K562 (cell line): ENCODE measurements around the gene SPTBN4. TPM values are rescaled to one million over a fixed set of nuclear protein-coding genes. Genes with fewer than 3 reads are reported as not detected.

Source experiments
- ARHGAP35 ChIP-seq: fragments of 450-650 bp; IDR thresholded peaks from 2 replicates; pipeline ENCODE4 v1.6.1; 2018; ENCODE audit not compliant: partially characterized antibody
- BHLHE40 ChIP-seq: IDR thresholded peaks from 2 replicates; pipeline ENCODE4 v1.6.1; 2011; ENCODE audit warnings: low read length, improper control_type of control experiment
- HMG20B ChIP-seq: fragments of 250-450 bp; sonication (Bioruptor Pico); IDR thresholded peaks from 2 replicates; pipeline ENCODE4 v1.5.0; 2021; ENCODE audit warnings: mild to moderate bottlenecking
- NR2C1 ChIP-seq, 2 experiments: fragments of 450-650 bp; IDR thresholded peaks; 2 replicates each; pipeline ENCODE4 v1.6.1; 2017; ENCODE audit warnings: mild to moderate bottlenecking in 2 of 2, antibody characterized with exemption in 1 of 2, inconsistent platforms in 1 of 2, missing compliant biosample characterization in 1 of 2, missing genetic modification characterization in 1 of 2
- RB1 ChIP-seq: fragments of 450-650 bp; IDR thresholded peaks from 2 replicates; pipeline ENCODE4 v1.6.1; 2017; ENCODE audit warnings: low read depth, mild to moderate bottlenecking
- RBM14 ChIP-seq: fragments of 200-400 bp; formaldehyde crosslinking; IDR thresholded peaks from 2 replicates; pipeline ENCODE4 v1.6.1; 2018; ENCODE audit warnings: low read depth, mild to moderate bottlenecking, low read length, moderate library complexity, borderline replicate concordance; ENCODE audit not compliant: insufficient read depth
- RBM22 ChIP-seq: fragments of 200-400 bp; formaldehyde crosslinking; IDR thresholded peaks from 2 replicates; pipeline ENCODE4 v1.6.1; 2018; ENCODE audit warnings: low read length, low read depth; ENCODE audit not compliant: poor library complexity, severe bottlenecking
- ZNF184 ChIP-seq: sonication (generic); formaldehyde crosslinking; IDR thresholded peaks from 2 replicates; pipeline ENCODE4 v1.5.0; 2020; ENCODE audit warnings: missing genetic modification reagents
- ZNF217 ChIP-seq: sonication (generic); formaldehyde crosslinking; IDR thresholded peaks from 2 replicates; pipeline ENCODE4 v1.8.0; 2022; ENCODE audit warnings: mild to moderate bottlenecking, missing genetic modification reagents
- ZNF644 ChIP-seq: fragments of 200-800 bp; sonication (Bioruptor generic); IDR thresholded peaks from 2 replicates; pipeline ENCODE4 v1.6.1; 2016; ENCODE audit warnings: low read depth, missing genetic modification characterization, missing compliant biosample characterization
- polyA plus RNA-seq, 8 experiments: library from polyadenylated mRNA; depleted of rRNA in 4 of 8; stranded (reverse) in 5 of 8; unstranded in 3 of 8; fragments of >200 nt; fragmentation: Nextera tagmentation in 2 of 8; fragmentation: Illumina TruSeq in 1 of 8; extraction: Ambion mirVana in 2 of 8; extraction: Trizol in 1 of 8; gene quantifications; 2 replicates each; pipeline versions ENCODE4 v1.2.1 to v1.2.3, GENCODE V29; 2011 to 2014; ENCODE audit warnings: inconsistent platforms in 1 of 8, missing spikeins in 1 of 8
- total RNA-seq, 7 experiments: library from RNA; depleted of rRNA in 6 of 7; stranded (reverse); fragments of >200 nt in 6 of 7; fragmentation: Illumina TruSeq in 2 of 7; extraction: Trizol in 2 of 7; gene quantifications; 2 replicates each; pipeline versions ENCODE4 v1.2.1 to v1.2.3, GENCODE V29; 2011 to 2021; ENCODE audit warnings: low replicate concordance in 1 of 7
- TF ChIP-seq, protein P1 (sequence below), 2 experiments: fragments of 450-650 bp in 1 of 2; IDR thresholded peaks; 2 replicates each; pipeline ENCODE4 v1.6.1; 2011 to 2017; ENCODE audit warnings: low read depth in 2 of 2, antibody characterized with exemption in 1 of 2, borderline replicate concordance in 1 of 2, low read length in 1 of 2, mild to moderate bottlenecking in 1 of 2, mixed read lengths in 1 of 2; ENCODE audit not compliant: control insufficient read depth in 1 of 2
- TF ChIP-seq, protein P2 (sequence below): fragments of 250-450 bp; sonication (Bioruptor Pico); IDR thresholded peaks from 2 replicates; pipeline ENCODE4 v1.9.0; 2021; ENCODE audit warnings: mild to moderate bottlenecking
- TF ChIP-seq, protein P3 (sequence below): sonication (generic); formaldehyde crosslinking; IDR thresholded peaks from 2 replicates; pipeline ENCODE4 v1.8.1; 2023; ENCODE audit warnings: mild to moderate bottlenecking, missing genetic modification reagents
- TF ChIP-seq, protein P4 (sequence below), 2 experiments: fragments of 450-650 bp; conservative IDR thresholded peaks; 2 replicates each; pipeline ENCODE4 v1.6.1; 2017; ENCODE audit warnings: mild to moderate bottlenecking in 2 of 2, moderate library complexity in 2 of 2
- TF ChIP-seq, protein P5 (sequence below): fragments of 450-650 bp; IDR thresholded peaks from 2 replicates; pipeline ENCODE4 v1.6.1; 2017; ENCODE audit warnings: antibody characterized with exemption

SPTBN4 gene
- total and polyA plus RNA-seq, 9 of the 15 experiments (the other 6 are each of a cell fraction or from before 2014, with no cell fraction given), result 0.01 to 1.5 (median 0.86) TPM

DNA sequence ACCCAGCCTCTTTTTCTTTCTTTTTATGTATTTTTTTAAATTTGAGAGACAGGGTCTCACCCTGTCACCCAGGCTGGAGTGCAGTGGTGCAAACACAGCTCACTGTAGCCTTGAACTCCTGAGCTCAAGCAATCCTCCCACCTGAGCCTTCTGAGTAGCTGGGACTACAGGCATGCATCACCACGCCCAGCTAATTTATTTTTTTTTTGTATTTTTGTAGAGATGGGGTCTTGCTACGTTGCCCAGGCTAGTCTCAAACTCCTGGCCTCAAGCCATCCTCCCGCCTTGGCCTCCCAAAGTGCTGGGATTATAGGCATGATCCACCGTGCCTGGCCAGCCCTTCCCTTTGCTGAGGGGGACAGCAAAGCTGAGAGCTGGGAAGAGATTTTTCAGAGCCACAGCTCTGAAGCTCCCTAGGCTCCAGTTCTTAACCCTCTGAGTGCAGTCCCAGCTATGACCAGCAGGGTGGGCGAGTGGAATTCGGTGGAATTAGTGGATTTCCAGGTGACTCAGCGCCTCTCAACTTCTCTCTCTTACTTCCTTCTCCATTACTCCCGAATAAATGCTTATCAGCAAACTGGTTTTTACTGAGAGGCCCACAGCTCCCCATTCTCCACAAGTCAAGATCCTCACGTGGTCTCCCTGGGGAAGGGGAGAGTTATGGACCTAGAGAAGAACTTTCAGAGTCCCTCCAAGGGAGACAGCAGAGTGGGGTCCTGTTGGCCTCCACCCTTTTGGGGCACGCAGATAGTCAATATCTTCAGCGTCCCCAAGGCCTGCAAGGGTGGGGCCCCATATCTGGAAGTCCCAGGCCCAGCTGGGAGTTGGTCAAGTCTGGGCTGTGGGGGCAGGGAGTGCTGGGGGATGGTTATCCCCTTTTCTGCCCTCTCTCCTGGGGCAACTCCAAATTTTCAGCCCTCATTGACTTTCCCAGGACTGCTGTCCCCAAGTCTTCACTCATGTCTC is 2.5 kb upstream of the SPTBN4 start (continued):
- TF ChIP-seq ARHGAP35 (no peak), RBM14 (no peak), RBM22 (no peak), RB1 (no peak), HMG20B (no peak), ZNF184 (no peak), BHLHE40 (peak; percentile 63), NR2C1 (IDR thresholded peaks at IDR 0.05) (peak; percentile 30), NR2C1 (tag; IDR thresholded peaks at IDR 0.05) (no peak), ZNF644 (tag) (peak; percentile 83; the same call in 1 of the 2 replicates), ZNF217 (CRISPR knock-in tag) (no peak)
- TF ChIP-seq, protein P1, sequence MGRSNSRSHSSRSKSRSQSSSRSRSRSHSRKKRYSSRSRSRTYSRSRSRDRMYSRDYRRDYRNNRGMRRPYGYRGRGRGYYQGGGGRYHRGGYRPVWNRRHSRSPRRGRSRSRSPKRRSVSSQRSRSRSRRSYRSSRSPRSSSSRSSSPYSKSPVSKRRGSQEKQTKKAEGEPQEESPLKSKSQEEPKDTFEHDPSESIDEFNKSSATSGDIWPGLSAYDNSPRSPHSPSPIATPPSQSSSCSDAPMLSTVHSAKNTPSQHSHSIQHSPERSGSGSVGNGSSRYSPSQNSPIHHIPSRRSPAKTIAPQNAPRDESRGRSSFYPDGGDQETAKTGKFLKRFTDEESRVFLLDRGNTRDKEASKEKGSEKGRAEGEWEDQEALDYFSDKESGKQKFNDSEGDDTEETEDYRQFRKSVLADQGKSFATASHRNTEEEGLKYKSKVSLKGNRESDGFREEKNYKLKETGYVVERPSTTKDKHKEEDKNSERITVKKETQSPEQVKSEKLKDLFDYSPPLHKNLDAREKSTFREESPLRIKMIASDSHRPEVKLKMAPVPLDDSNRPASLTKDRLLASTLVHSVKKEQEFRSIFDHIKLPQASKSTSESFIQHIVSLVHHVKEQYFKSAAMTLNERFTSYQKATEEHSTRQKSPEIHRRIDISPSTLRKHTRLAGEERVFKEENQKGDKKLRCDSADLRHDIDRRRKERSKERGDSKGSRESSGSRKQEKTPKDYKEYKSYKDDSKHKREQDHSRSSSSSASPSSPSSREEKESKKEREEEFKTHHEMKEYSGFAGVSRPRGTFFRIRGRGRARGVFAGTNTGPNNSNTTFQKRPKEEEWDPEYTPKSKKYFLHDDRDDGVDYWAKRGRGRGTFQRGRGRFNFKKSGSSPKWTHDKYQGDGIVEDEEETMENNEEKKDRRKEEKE (IDR thresholded peaks at IDR 0.05; ENCODE audit: borderline replicate concordance in 1 of 2, control insufficient read depth in 1 of 2, low read depth in 2 of 2, low read length in 1 of 2), result no peak
- TF ChIP-seq, protein P2, sequence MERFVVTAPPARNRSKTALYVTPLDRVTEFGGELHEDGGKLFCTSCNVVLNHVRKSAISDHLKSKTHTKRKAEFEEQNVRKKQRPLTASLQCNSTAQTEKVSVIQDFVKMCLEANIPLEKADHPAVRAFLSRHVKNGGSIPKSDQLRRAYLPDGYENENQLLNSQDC (CRISPR knock-in tag), result no peak
- TF ChIP-seq, protein P3, sequence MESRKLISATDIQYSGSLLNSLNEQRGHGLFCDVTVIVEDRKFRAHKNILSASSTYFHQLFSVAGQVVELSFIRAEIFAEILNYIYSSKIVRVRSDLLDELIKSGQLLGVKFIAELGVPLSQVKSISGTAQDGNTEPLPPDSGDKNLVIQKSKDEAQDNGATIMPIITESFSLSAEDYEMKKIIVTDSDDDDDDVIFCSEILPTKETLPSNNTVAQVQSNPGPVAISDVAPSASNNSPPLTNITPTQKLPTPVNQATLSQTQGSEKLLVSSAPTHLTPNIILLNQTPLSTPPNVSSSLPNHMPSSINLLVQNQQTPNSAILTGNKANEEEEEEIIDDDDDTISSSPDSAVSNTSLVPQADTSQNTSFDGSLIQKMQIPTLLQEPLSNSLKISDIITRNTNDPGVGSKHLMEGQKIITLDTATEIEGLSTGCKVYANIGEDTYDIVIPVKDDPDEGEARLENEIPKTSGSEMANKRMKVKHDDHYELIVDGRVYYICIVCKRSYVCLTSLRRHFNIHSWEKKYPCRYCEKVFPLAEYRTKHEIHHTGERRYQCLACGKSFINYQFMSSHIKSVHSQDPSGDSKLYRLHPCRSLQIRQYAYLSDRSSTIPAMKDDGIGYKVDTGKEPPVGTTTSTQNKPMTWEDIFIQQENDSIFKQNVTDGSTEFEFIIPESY (CRISPR knock-in tag), result no peak
- TF ChIP-seq, protein P4, sequence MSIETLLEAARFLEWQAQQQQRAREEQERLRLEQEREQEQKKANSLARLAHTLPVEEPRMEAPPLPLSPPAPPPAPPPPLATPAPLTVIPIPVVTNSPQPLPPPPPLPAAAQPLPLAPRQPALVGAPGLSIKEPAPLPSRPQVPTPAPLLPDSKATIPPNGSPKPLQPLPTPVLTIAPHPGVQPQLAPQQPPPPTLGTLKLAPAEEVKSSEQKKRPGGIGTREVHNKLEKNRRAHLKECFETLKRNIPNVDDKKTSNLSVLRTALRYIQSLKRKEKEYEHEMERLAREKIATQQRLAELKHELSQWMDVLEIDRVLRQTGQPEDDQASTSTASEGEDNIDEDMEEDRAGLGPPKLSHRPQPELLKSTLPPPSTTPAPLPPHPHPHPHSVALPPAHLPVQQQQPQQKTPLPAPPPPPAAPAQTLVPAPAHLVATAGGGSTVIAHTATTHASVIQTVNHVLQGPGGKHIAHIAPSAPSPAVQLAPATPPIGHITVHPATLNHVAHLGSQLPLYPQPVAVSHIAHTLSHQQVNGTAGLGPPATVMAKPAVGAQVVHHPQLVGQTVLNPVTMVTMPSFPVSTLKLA (conservative IDR thresholded peaks at IDR 0.05), result peak; percentile 74 to 85
- TF ChIP-seq, protein P5, sequence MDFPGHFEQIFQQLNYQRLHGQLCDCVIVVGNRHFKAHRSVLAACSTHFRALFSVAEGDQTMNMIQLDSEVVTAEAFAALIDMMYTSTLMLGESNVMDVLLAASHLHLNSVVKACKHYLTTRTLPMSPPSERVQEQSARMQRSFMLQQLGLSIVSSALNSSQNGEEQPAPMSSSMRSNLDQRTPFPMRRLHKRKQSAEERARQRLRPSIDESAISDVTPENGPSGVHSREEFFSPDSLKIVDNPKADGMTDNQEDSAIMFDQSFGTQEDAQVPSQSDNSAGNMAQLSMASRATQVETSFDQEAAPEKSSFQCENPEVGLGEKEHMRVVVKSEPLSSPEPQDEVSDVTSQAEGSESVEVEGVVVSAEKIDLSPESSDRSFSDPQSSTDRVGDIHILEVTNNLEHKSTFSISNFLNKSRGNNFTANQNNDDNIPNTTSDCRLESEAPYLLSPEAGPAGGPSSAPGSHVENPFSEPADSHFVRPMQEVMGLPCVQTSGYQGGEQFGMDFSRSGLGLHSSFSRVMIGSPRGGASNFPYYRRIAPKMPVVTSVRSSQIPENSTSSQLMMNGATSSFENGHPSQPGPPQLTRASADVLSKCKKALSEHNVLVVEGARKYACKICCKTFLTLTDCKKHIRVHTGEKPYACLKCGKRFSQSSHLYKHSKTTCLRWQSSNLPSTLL, result no peak
